ENCODE measurements around the gene JPH3.

Gene JPH3

DNA sequence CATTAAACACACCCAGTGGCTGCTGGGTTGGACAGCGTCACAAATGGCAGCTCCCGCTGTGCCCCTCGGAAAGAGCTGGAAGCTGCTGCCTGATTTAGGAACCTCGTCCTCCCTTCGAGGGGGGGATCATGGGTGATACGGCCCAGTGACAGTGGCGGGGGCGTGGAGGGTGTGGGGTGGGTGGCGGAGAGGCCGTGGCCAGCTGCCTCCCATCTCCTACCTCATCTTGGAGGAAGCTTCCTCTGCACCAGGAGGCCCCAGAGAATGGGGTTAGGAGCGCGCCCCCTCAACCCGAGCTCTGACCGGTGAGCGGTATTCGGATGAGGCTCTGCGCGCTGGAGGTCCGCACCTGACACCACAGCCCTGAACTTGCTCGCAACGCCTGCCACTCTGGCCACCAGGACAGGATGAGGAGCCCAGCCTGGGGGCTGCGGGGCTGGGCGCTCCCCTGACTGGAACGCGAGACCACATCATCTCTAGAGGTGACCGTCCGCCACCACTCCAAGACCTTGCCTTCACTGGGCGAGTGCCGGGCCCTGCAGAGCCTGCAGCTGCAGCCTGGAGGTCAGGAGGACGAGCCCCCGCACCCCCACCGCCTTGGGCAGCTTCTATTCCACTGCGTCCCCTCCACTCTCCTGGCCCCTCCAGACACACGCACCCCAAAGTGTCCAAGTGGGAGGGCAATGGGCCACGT, 82.5 kb downstream of the JPH3 start:
- Mint-ChIP-seq H3K27me3 (ENCODE audit: low read depth, poor library complexity) (no peaks in the 10 kb centered on the region), H3K36me3 (ENCODE audit: low read depth) (no peaks in the 10 kb centered on the region), H3K4me1 (no peaks in the 10 kb centered on the region), H3K9me3 (no peaks in the 10 kb centered on the region), H3K27ac (no peak overlapping the region), H3K4me3 (no peak overlapping the region)
- DNase-seq = no peak
- no peak for TF ChIP-seq CTCF (IDR thresholded peaks at IDR 0.05)

GRCh38 chr16:87685405-87685755, 83.1 kb downstream of the JPH3 start:
- H3K27ac Mint-ChIP-seq = peak overlapping the region; percentile 18
- no peak for DNase-seq
- H3K4me1 Mint-ChIP-seq = no peaks in the 10 kb centered on the region
- no peaks in the 10 kb centered on the region for H3K9me3 Mint-ChIP-seq
- H3K4me3 Mint-ChIP-seq = no peak overlapping the region
- no peaks in the 10 kb centered on the region for H3K27me3 Mint-ChIP-seq (ENCODE audit: low read depth, poor library complexity)
- H3K36me3 Mint-ChIP-seq (ENCODE audit: low read depth) = no peaks in the 10 kb centered on the region
- no peak for TF ChIP-seq CTCF (IDR thresholded peaks at IDR 0.05)

GRCh38 chr16:87685766-87686165, 83.5 kb downstream of the JPH3 start:
- Mint-ChIP-seq H3K4me1 (no peaks in the 10 kb centered on the region), H3K9me3 (no peaks in the 10 kb centered on the region), H3K27ac (peak overlapping the region; percentile 18), H3K4me3 (no peak overlapping the region), H3K36me3 (ENCODE audit: low read depth) (no peaks in the 10 kb centered on the region), H3K27me3 (ENCODE audit: low read depth, poor library complexity) (no peaks in the 10 kb centered on the region)
- TF ChIP-seq CTCF (IDR thresholded peaks at IDR 0.05) = no peak
- no peak for DNase-seq

GRCh38 chr16:87686697-87687096, 84.4 kb downstream of the JPH3 start:
- Mint-ChIP-seq H3K4me1 (no peaks in the 10 kb centered on the region), H3K27me3 (ENCODE audit: low read depth, poor library complexity) (no peaks in the 10 kb centered on the region), H3K9me3 (no peaks in the 10 kb centered on the region), H3K36me3 (ENCODE audit: low read depth) (no peaks in the 10 kb centered on the region), H3K4me3 (no peak overlapping the region), H3K27ac (no peak overlapping the region)
- no peak for DNase-seq
- no peak for TF ChIP-seq CTCF (IDR thresholded peaks at IDR 0.05)

DNA sequence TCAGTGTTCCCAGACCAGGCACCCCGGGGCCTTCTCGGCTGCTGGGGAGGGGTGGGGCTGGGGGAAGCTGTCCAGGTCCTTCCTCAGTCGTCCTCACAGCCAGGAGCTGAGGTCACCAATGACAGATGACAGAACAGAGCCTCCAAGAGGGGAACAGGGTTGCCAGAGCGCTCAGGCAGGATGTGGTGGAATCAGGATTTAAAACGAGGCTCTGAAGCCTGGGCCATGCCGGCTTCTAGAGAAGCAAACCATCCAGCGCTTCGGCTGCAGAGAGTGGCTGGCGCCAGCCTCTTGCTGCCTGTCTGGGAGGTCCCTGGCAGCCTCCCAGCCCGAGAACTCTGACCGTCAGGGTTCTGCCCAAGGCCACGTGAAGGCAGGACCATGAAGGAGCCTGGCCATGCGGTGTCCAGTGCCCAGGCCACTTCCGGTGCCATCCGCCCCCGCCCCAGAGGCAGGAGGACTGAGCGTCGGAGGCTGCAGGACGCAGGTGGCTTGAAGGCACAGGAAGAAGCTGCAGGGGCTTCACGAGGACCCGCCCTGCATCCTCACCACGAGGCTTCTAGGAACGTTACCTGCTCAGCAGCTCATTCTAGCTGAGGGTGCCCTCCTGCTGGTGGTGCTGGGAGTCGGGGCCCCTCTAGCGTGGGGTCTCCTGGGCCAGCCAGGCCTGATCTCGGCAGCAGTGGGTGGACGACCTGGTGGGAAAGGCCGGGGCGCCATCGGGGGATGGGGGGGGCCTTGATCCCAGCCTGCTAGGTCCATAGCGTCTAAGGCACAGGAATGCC, 85.0 kb downstream of the JPH3 start:
- Mint-ChIP-seq H3K27me3 (ENCODE audit: low read depth, poor library complexity) (no peaks in the 10 kb centered on the region), H3K4me1 (no peaks in the 10 kb centered on the region), H3K4me3 (no peak overlapping the region), H3K9me3 (no peaks in the 10 kb centered on the region), H3K27ac (no peak overlapping the region), H3K36me3 (ENCODE audit: low read depth) (no peaks in the 10 kb centered on the region)
- no peak for TF ChIP-seq CTCF (IDR thresholded peaks at IDR 0.05)
- DNase-seq = no peak
